ENCODE results near the gene FREM1.

The FREM1 gene

GRCh38 chr9:14692470-14693250, 217.6 kb downstream of the FREM1 start:
- peak; percentile 33 to 48 for DNase-seq

- no peak for DNase-seq
Observed at GRCh38 chr9:14690948-14691730, 219.1 kb downstream of the FREM1 start.

DNA sequence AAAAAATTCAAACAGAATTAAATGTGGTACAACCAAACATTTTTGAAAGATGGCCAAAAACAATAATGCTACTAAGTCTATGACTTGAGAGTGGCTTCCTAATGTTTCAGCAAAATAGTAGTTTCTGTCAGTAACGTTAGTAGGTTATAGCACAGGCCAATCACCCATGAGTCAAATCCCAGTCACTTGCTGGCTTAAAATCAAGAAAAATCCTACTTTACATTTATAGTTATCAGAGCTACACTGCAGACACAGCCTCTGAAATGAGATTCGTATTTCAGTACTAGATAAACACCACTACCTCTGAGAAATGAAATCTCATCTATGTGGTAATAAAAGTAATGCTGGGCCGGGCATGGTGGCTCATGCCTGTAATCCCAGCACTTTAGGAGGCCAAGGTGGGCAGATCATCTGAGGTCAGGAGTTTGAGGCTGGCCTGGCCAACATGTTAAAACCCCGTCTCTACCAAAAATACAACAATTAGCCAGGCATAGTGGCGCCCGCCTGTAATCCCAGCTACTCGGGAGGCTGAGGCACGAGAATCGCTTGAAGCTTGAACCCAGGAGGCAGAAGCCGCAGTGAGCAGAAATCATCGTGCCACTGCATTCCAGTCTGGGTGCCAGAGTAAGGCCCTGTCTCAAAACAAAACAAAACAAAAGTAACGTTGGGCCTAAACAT, 223.0 kb downstream of the FREM1 start:
- no peak for DNase-seq

DNA sequence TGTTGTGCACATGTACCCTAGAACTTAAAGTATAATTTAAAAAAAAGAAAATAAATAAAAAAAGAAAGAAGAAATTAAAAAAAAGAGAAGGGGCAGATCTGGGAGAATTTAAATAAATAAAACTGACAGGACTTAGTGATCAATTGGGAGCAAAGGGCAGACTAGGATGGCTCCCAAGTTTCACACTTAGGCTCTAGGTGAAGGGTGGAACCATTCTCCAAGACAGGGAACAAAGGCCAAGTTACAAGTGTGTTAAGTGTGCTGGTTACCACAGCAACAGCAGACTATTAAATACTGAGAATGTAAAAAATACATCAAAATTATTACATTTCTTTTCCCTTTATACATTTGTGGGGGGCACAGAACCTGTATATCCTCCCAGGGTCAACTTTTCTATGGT, 224.1 kb downstream of the FREM1 start:
- DNase-seq: no peak
